ENCODE results near the gene NUMBL. TPM values are rescaled to one million over a fixed set of nuclear protein-coding genes. Genes with fewer than 3 reads are reported as not detected.

Gene NUMBL
- polyA plus RNA-seq (2011; rRNA removed) = 29.4 and 30.9 TPM in 2 replicates
- polyA minus RNA-seq (2011; rRNA and poly(A)+ RNA removed) = 25.0 and 30.6 TPM in 2 replicates

GRCh38 chr19:40690050-40690692 lies at the start of gene NUMBL:
Gene NUMBL, minus strand, starts transcription at chr19:40690651. Its CDS starts 168 bp downstream, at chr19:40690483.
- Histone ChIP-seq H3K27ac (ENCODE audit: low read depth, low read length) (peak within 1 kb of the TSS; percentile 96), H3K27me3 (ENCODE audit: control insufficient read depth, insufficient read depth, low read length) (no peaks in the 10 kb centered on the region), H3K4me3 (ENCODE audit: low read depth, low read length) (peak within 1 kb of the TSS; percentile 95), H3K9me3 (ENCODE audit: control insufficient read depth, insufficient read depth, low read length) (no peaks in the 10 kb centered on the region; the same call in 1 of the 2 replicates)
- DNase-seq (ENCODE audit: low read depth, low spot score) = no peak
- TF ChIP-seq CTCF (IDR thresholded peaks at IDR 0.05; ENCODE audit: low read depth, low read length) = no peak
- POLR2A ChIA-PET = interaction anchor here (0.6 to 2.1 kb wide), 9 partner anchors 9 to 406 kb away, joined by 3 to 17 read pairs (median 4); partner anchors contain the start of genes ACTMAP, COQ8B, ITPKC and RAB4B
- CTCF ChIA-PET = interaction anchor here (0.6 kb wide), 1 partner anchor 44 kb away, joined by 6 read pairs; no protein-coding TSS in a partner anchor

GRCh38 chr19:40739030-40739839 lies 48.8 kb upstream of the NUMBL start:
- Histone ChIP-seq H3K27ac (ENCODE audit: low read depth, low read length) (no peak overlapping the region), H3K9me3 (ENCODE audit: control insufficient read depth, insufficient read depth, low read length) (no peaks in the 10 kb centered on the region), H3K27me3 (ENCODE audit: control insufficient read depth, insufficient read depth, low read length) (no peaks in the 10 kb centered on the region), H3K4me3 (ENCODE audit: low read depth, low read length) (no peak overlapping the region)
- no peak for DNase-seq (ENCODE audit: low read depth, low spot score)
- TF ChIP-seq CTCF (IDR thresholded peaks at IDR 0.05; ENCODE audit: low read depth, low read length) = no peak
- ChIA-PET POLR2A (no interaction called here), CTCF (no interaction called here)

GRCh38 chr19:40737102-40737644 lies 46.7 kb upstream of the NUMBL start:
- no peak for DNase-seq (ENCODE audit: low read depth, low spot score)
- no peaks in the 10 kb centered on the region for H3K9me3 ChIP-seq (ENCODE audit: control insufficient read depth, insufficient read depth, low read length)
- POLR2A ChIA-PET = interaction anchor here (0.5 kb wide), 1 partner anchor 12 kb away, joined by 4 read pairs; no protein-coding TSS in a partner anchor
- no peaks in the 10 kb centered on the region for H3K27me3 ChIP-seq (ENCODE audit: control insufficient read depth, insufficient read depth, low read length)
- no peak overlapping the region for H3K4me3 ChIP-seq (ENCODE audit: low read depth, low read length)
- H3K27ac ChIP-seq (ENCODE audit: low read depth, low read length) = no peak overlapping the region
- no peak for TF ChIP-seq CTCF (IDR thresholded peaks at IDR 0.05; ENCODE audit: low read depth, low read length)
- CTCF ChIA-PET = no interaction called here

- DNase-seq (ENCODE audit: low read depth, low spot score) = no peak
- Histone ChIP-seq H3K9me3 (ENCODE audit: control insufficient read depth, insufficient read depth, low read length) (no peaks in the 10 kb centered on the region), H3K27me3 (ENCODE audit: control insufficient read depth, insufficient read depth, low read length) (no peaks in the 10 kb centered on the region), H3K4me3 (ENCODE audit: low read depth, low read length) (no peak overlapping the region), H3K27ac (ENCODE audit: low read depth, low read length) (no peak overlapping the region)
- ChIA-PET POLR2A (no interaction called here), CTCF (no interaction called here)
- TF ChIP-seq CTCF (IDR thresholded peaks at IDR 0.05; ENCODE audit: low read depth, low read length) = no peak
Observed at GRCh38 chr19:40736661-40737060, 46.2 kb upstream of the NUMBL start.

Data from AG04450 (cell line).